ENCODE results near the gene COQ5.

The COQ5 gene

GRCh38 chr12:120472521-120472920 lies 56.4 kb downstream of the COQ5 start:
- CTCF ChIA-PET = interaction anchor here (0.6 to 1.5 kb wide), 9 partner anchors 9 to 117 kb away, joined by 3 to 7 read pairs (median 3); partner anchors contain the start of gene POP5
- Histone ChIP-seq H3K4me1 (ENCODE audit: control insufficient read depth, insufficient read depth, low read length) (peaks cover 8% of the 10 kb centered on the region; the same call in 1 of the 2 replicates), H3K4me3 (ENCODE audit: low read depth, low read length) (no peak overlapping the region), H3K27ac (ENCODE audit: extremely low read depth, low read depth, low read length) (no peak overlapping the region), H3K9me3 (ENCODE audit: control insufficient read depth, insufficient read depth, low read depth, low read length) (no peaks in the 10 kb centered on the region), H3K36me3 (ENCODE audit: control insufficient read depth in 2 of 2, insufficient read depth in 1 of 2, low read length in 2 of 2) (peaks cover under 1 to 3% of the 10 kb centered on the region in 2 experiments; a peak in 2 of 3 replicates)
- no peak for TF ChIP-seq ZNF449 (tag by site-specific recombination; IDR thresholded peaks at IDR 0.05)
- TF ChIP-seq ZNF513 (tag by site-specific recombination; IDR thresholded peaks at IDR 0.05) = no peak
- TF ChIP-seq TCF7L2 (IDR thresholded peaks at IDR 0.05; ENCODE audit: borderline replicate concordance, low read depth, low read length) = no peak
- TF ChIP-seq ZNF114 (tag by site-specific recombination; IDR thresholded peaks at IDR 0.05) = no peak
- no peak for TF ChIP-seq PRDM6 (tag by site-specific recombination; IDR thresholded peaks at IDR 0.05)
- TF ChIP-seq OSR2 (tag by site-specific recombination; IDR thresholded peaks at IDR 0.05) = no peak
- TF ChIP-seq ZNF274 (IDR thresholded peaks at IDR 0.05; ENCODE audit: low read length) = no peak
- TF ChIP-seq ZNF274 (tag by site-specific recombination; IDR thresholded peaks at IDR 0.05; ENCODE audit: borderline replicate concordance) = no peak
- no peak for TF ChIP-seq SETDB1 (IDR thresholded peaks at IDR 0.05; ENCODE audit: insufficient read length, low read length)
- TF ChIP-seq ZNF140 (tag by site-specific recombination; IDR thresholded peaks at IDR 0.05) = no peak
- no peak for TF ChIP-seq ZNF792 (tag by site-specific recombination; IDR thresholded peaks at IDR 0.05)
- TF ChIP-seq ZNF266 (tag by site-specific recombination; IDR thresholded peaks at IDR 0.05; ENCODE audit: low read depth) = no peak
- TF ChIP-seq ZBTB44 (tag by site-specific recombination; IDR thresholded peaks at IDR 0.05) = no peak
- POLR2A ChIA-PET = interaction anchor here (0.8 kb wide), 1 partner anchor 23 kb away, joined by 7 read pairs; the partner anchor contains the start of gene DYNLL1

GRCh38 chr12:120470150-120470784 lies 58.7 kb downstream of the COQ5 start:
- H3K4me3 ChIP-seq (ENCODE audit: low read depth, low read length) = peak overlapping the region; percentile 96
- POLR2A ChIA-PET = interaction anchor here (0.6 to 4.7 kb wide), 9 partner anchors 9 to 267 kb away, joined by 3 to 38 read pairs (median 3); partner anchors contain the start of genes COQ5, DYNLL1, POP5 and RNU4-2
- no peaks in the 10 kb centered on the region for H3K9me3 ChIP-seq (ENCODE audit: control insufficient read depth, insufficient read depth, low read depth, low read length)
- CTCF ChIA-PET = interaction anchor here (0.6 to 1.9 kb wide), 8 partner anchors 17 to 1197 kb away, joined by 3 to 10 read pairs (median 4); partner anchors contain the start of gene POP5
- peaks cover 16% of the 10 kb centered on the region; the same call in 1 of the 2 replicates for H3K4me1 ChIP-seq (ENCODE audit: control insufficient read depth, insufficient read depth, low read length)
- 0 out of 2 replicates have a peak, but pooled peaks have one; percentile 12 for TF ChIP-seq ZNF629 (tag by site-specific recombination; IDR thresholded peaks at IDR 0.05)
- no peak for TF ChIP-seq ZNF704 (tag by site-specific recombination; IDR thresholded peaks at IDR 0.05)
- TF ChIP-seq ZNF513 (tag by site-specific recombination; IDR thresholded peaks at IDR 0.05) = no peak
- TF ChIP-seq ZNF18 (tag by site-specific recombination; IDR thresholded peaks at IDR 0.05) = 0 out of 2 replicates have a peak, but pooled peaks have one; percentile 1
- peak; percentile 93 for TF ChIP-seq ZBTB17 (tag by site-specific recombination; IDR thresholded peaks at IDR 0.05)
- TF ChIP-seq ZBTB6 (tag by site-specific recombination; IDR thresholded peaks at IDR 0.05) = peak; percentile 32; the same call in 1 of the 2 replicates
- peak overlapping the region; percentile 99; the same call in 1 of the 2 replicates for H3K27ac ChIP-seq (ENCODE audit: extremely low read depth, low read depth, low read length)
- H3K36me3 ChIP-seq (ENCODE audit: control insufficient read depth in 2 of 2, insufficient read depth in 1 of 2, low read length in 2 of 2) = peaks cover 20 to 25% of the 10 kb centered on the region in 2 experiments
